Fibroblast of the aortic adventitia (primary cell): ENCODE results near the gene CRLF1. TPM values are rescaled to one million over a fixed set of nuclear protein-coding genes. Genes with fewer than 3 reads are reported as not detected.

Experiments used
- DNase-seq: peaks from one replicate; pipeline ENCODE4 v3.0.0-alpha.2; 2010; ENCODE audit warnings: low read depth
- H3K4me3 ChIP-seq: 2 replicates; pipeline ENCODE4 v1.5.1; 2011; ENCODE audit warnings: low read depth, mild to moderate bottlenecking, control low read depth, low read length, moderate library complexity
- CTCF ChIP-seq: IDR thresholded peaks from 2 replicates; pipeline ENCODE4 v1.5.1; 2011; ENCODE audit warnings: mild to moderate bottlenecking, low read length, control low read depth, inconsistent platforms; ENCODE audit not compliant: insufficient read depth
- small RNA-seq: library from RNA; depleted of rRNA; stranded (forward); fragments of <200 nt; gene quantifications from one replicate; pipeline ENCODE3, GENCODE V24; 2012
- total RNA-seq: library from RNA; depleted of rRNA; stranded (reverse); fragments of >200 nt; gene quantifications from 2 replicates; pipeline ENCODE4 v1.2.3, GENCODE V29; 2012; ENCODE audit warnings: low replicate concordance

The CRLF1 gene
- total RNA-seq, 1 donor = 69.1 TPM

GRCh38 chr19:18551631-18552030 lies 55.0 kb downstream of the CRLF1 start:
- DNase-seq = no peak
- no peak for TF ChIP-seq CTCF
- H3K4me3 ChIP-seq = no peak overlapping the region

GRCh38 chr19:18543814-18544475 lies 62.7 kb downstream of the CRLF1 start:
- peak; percentile 54 for DNase-seq
- no peak for TF ChIP-seq CTCF
- H3K4me3 ChIP-seq = peak overlapping the region; percentile 53

Small RNA genes within 50 kb of the gene (small RNA-seq; reads per million reads assigned to genes)
- gene RN7SL155P = not detected

Other genes starting within 250 kb of the CRLF1 start
- 23.8 and 27.6 TPM in 2 replicates for gene GDF15, start 220.6 kb downstream of the CRLF1 start, total RNA-seq
- gene LRRC25, start 209.2 kb downstream of the CRLF1 start, total RNA-seq = 0.09 TPM in 1 of 2 replicates, not detected in the other
- 66.7 and 76.4 TPM in 2 replicates for gene SSBP4, start 187.4 kb downstream of the CRLF1 start, total RNA-seq
- 6.3 and 42.1 TPM in 2 replicates for gene ISYNA1, start 168.7 kb downstream of the CRLF1 start, total RNA-seq
- 6.5 and 10.9 TPM in 2 replicates for gene ELL, start 84.7 kb downstream of the CRLF1 start, total RNA-seq
- 246 and 2,205 TPM in 2 replicates for gene FKBP8, start 63.2 kb downstream of the CRLF1 start, total RNA-seq
- gene KXD1, start 48.9 kb downstream of the CRLF1 start, total RNA-seq = 21.3 and 109 TPM in 2 replicates
- 496 and 1,084 TPM in 2 replicates for gene UBA52, start 34.9 kb downstream of the CRLF1 start, total RNA-seq
- gene REX1BD, start 18.0 kb downstream of the CRLF1 start, total RNA-seq = 41.4 and 153 TPM in 2 replicates
- 1.2 and 2.2 TPM in 2 replicates for gene TMEM59L, start 6.1 kb upstream of the CRLF1 start, total RNA-seq
- 3.9 and 5.2 TPM in 2 replicates for gene KLHL26, start 30.2 kb upstream of the CRLF1 start, total RNA-seq
- 1.1 and 2.4 TPM in 2 replicates for gene CRTC1, start 76.9 kb upstream of the CRLF1 start, total RNA-seq
- gene COMP, start 184.5 kb upstream of the CRLF1 start, total RNA-seq = 0.49 and 0.63 TPM in 2 replicates
- 17.7 and 37.3 TPM in 2 replicates for gene UPF1, start 225.2 kb upstream of the CRLF1 start, total RNA-seq